ENCODE data around the gene DIP2B. TPM values are rescaled to one million over a fixed set of nuclear protein-coding genes. Genes with fewer than 3 reads are reported as not detected.
A peak's percentile ranks its signal among the peaks of the same experiment; 100 is the strongest.

The DIP2B gene
- total and polyA plus RNA-seq, 2 experiments from 2014 or later, result 5.6 to 17.9 TPM

- no peak for DNase-seq
- no peaks in the 10 kb centered on the region for H4K20me1 ChIP-seq (ENCODE audit: insufficient read depth)
- in situ Hi-C loops (cut with MboI), result no loop called here
Measured at GRCh38 chr12:50728841-50729240, 224.1 kb downstream of the DIP2B start.

GRCh38 chr12:50732591-50732990, 227.8 kb downstream of the DIP2B start:
- no peaks in the 10 kb centered on the region for H3K9me3 ChIP-seq (ENCODE audit: low read depth)
- peak overlapping the region; percentile 81 for H3K27ac ChIP-seq
- H2AFZ ChIP-seq, result peak overlapping the region; percentile 46; the same call in 1 of the 2 replicates
- no peaks in the 10 kb centered on the region for H3K27me3 ChIP-seq (replicated peaks; ENCODE audit: insufficient read depth)
- no peaks in the 10 kb centered on the region for H3K79me2 ChIP-seq (ENCODE audit: insufficient read depth)
- no peak overlapping the region for H3K4me3 ChIP-seq
- H3K9me2 ChIP-seq (ENCODE audit: insufficient read depth), result no peaks in the 10 kb centered on the region
- DNase-seq, result peak; percentile 97
- no peaks in the 10 kb centered on the region for H4K20me1 ChIP-seq (ENCODE audit: insufficient read depth)
- peak overlapping the region; percentile 30 for H3K4me2 ChIP-seq (ENCODE audit: unreplicated experiment)
- in situ Hi-C loops (cut with MboI), result no loop called here
- peaks cover 21% of the 10 kb centered on the region; the same call in 1 of the 2 replicates for H3F3A ChIP-seq (ENCODE audit: insufficient read depth)
- H3K36me3 ChIP-seq (ENCODE audit: low read depth), result 0 out of 2 replicates have a peak, but pooled peaks cover 11% of the 10 kb centered on the region
- peak overlapping the region; percentile 63 for H3K9ac ChIP-seq
- TF ChIP-seq EZH2phosphoT487 (IDR thresholded peaks at IDR 0.05; ENCODE audit: insufficient read depth, low read depth) (no peak), EZH2 (IDR thresholded peaks at IDR 0.05; ENCODE audit: insufficient read depth, poor library complexity, severe bottlenecking) (no peak)
- 12 to 13% methylated on average over 9 of the region's 9 CpGs for WGBS, 2 experiments (ENCODE audit: low coverage in 1 of 2, low lambda C conversion rate in 2 of 2, missing lambda C conversion rate in 2 of 2)
- H3K4me1 ChIP-seq (ENCODE audit: insufficient read depth), result peaks cover 11% of the 10 kb centered on the region

More at GRCh38 chr12:50728841-50729240, 224.1 kb downstream of the DIP2B start:
- no peaks in the 10 kb centered on the region for H3K9me3 ChIP-seq (ENCODE audit: low read depth)
- H3K27me3 ChIP-seq (replicated peaks; ENCODE audit: insufficient read depth), result no peaks in the 10 kb centered on the region
- no peaks in the 10 kb centered on the region for H3K79me2 ChIP-seq (ENCODE audit: insufficient read depth)
- no peak for TF ChIP-seq EZH2phosphoT487 (IDR thresholded peaks at IDR 0.05; ENCODE audit: insufficient read depth, low read depth)
- TF ChIP-seq EZH2 (IDR thresholded peaks at IDR 0.05; ENCODE audit: insufficient read depth, poor library complexity, severe bottlenecking), result no peak
- no peak overlapping the region for H3K4me2 ChIP-seq (ENCODE audit: unreplicated experiment)
- no peak overlapping the region for H2AFZ ChIP-seq
- peaks cover 11% of the 10 kb centered on the region for H3K4me1 ChIP-seq (ENCODE audit: insufficient read depth)
- 69 to 73% methylated on average over 4 of the region's 4 CpGs for WGBS, 2 experiments (ENCODE audit: low coverage in 1 of 2, low lambda C conversion rate in 2 of 2, missing lambda C conversion rate in 2 of 2)
- H3K4me3 ChIP-seq, result no peak overlapping the region
- no peaks in the 10 kb centered on the region for H3K9me2 ChIP-seq (ENCODE audit: insufficient read depth)
- H3K36me3 ChIP-seq (ENCODE audit: low read depth), result peaks cover 19% of the 10 kb centered on the region; the same call in 1 of the 2 replicates
- H3K9ac ChIP-seq, result no peak overlapping the region
- H3F3A ChIP-seq (ENCODE audit: insufficient read depth), result peaks cover 21% of the 10 kb centered on the region; the same call in 1 of the 2 replicates
- H3K27ac ChIP-seq, result no peak overlapping the region

DNA sequence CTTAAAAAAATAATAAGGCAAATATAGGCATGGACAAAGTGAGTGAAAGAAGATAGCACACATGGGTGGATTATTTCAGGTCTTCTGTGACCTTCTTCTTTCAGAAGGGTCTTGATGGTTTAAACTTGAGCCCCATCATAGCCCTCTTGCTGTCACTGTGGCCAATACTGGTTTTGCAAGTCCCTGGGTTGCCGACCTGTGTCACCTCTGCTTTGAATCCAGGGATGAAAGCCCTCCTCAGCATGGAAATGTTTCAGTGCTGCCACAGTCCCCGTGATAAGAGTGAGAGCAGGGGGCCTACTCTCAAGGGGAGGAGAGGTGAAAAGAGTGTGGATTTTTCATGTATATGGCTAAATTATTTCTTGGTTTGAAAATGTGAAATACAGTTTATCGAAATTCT, 228.9 kb downstream of the DIP2B start:
- in situ Hi-C loops (cut with MboI), result no loop called here
- H3K4me2 ChIP-seq (ENCODE audit: unreplicated experiment), result no peak overlapping the region
- H3K9ac ChIP-seq, result no peak overlapping the region
- H3K4me3 ChIP-seq, result no peak overlapping the region
- H3K79me2 ChIP-seq (ENCODE audit: insufficient read depth), result no peaks in the 10 kb centered on the region
- H3K9me2 ChIP-seq (ENCODE audit: insufficient read depth), result no peaks in the 10 kb centered on the region
- H3K27ac ChIP-seq, result no peak overlapping the region
- no peaks in the 10 kb centered on the region for H3K27me3 ChIP-seq (replicated peaks; ENCODE audit: insufficient read depth)
- H3K4me1 ChIP-seq (ENCODE audit: insufficient read depth), result peaks cover 11% of the 10 kb centered on the region
- no peaks in the 10 kb centered on the region for H4K20me1 ChIP-seq (ENCODE audit: insufficient read depth)
- TF ChIP-seq EZH2 (IDR thresholded peaks at IDR 0.05; ENCODE audit: insufficient read depth, poor library complexity, severe bottlenecking) (no peak), EZH2phosphoT487 (IDR thresholded peaks at IDR 0.05; ENCODE audit: insufficient read depth, low read depth) (no peak)
- no peak overlapping the region for H2AFZ ChIP-seq
- WGBS, 2 experiments (ENCODE audit: low coverage in 1 of 2, low lambda C conversion rate in 2 of 2, missing lambda C conversion rate in 2 of 2), result 83 to 92% methylated on average over 3 of the region's 3 CpGs
- 0 out of 2 replicates have a peak, but pooled peaks cover 10% of the 10 kb centered on the region for H3K36me3 ChIP-seq (ENCODE audit: low read depth)
- peaks cover 21% of the 10 kb centered on the region; the same call in 1 of the 2 replicates for H3F3A ChIP-seq (ENCODE audit: insufficient read depth)
- H3K9me3 ChIP-seq (ENCODE audit: low read depth), result no peaks in the 10 kb centered on the region
- no peak for DNase-seq

DNA sequence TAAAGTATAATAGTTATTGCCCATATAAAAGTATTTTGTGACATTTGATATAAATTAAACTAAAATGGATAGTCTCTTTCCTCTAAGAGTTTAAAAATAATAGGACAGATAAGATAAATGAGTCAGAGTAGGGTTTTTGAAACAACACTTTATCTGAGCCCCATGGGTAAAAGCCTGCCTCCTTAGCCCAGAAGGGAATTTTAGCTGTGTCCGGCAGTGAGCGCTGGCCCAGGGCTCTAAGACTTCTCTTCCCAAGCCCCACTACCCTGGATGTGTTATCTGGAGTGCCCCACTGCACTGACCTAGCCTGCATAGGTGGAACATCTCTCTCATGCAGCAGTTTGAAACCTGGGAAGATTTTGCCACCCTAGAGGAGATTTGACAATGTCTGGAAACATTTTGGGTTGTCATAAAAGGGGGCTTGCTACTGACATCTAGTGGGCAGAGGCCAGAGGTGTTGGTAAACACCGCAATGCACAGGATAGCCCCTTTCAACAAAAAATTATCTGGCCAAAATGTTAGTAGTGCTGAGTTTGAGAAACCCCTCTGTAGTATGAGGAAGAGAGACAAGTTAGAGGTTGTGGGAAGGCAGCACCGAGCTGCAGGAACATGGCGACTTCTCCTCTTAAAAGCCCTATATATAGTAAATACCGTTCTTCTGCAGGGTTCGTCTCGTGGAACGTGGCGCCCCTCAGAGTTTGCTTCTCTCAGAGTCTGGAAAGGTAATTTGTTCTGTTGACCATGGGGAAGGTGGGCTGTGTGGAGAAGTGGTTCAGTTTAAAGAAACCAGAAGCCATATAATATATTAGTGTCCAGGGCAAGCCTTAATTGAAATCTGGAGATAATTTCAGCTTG, 229.9 kb downstream of the DIP2B start:
- DNase-seq, result peak; percentile 56
- Histone ChIP-seq H3K36me3 (ENCODE audit: low read depth) (0 out of 2 replicates have a peak, but pooled peaks cover 1% of the 10 kb centered on the region), H4K20me1 (ENCODE audit: insufficient read depth) (no peaks in the 10 kb centered on the region), H3K9me2 (ENCODE audit: insufficient read depth) (no peaks in the 10 kb centered on the region), H3K4me3 (no peak overlapping the region), H2AFZ (no peak overlapping the region), H3K27ac (no peak overlapping the region), H3K9ac (no peak overlapping the region), H3K79me2 (ENCODE audit: insufficient read depth) (no peaks in the 10 kb centered on the region), H3K4me1 (ENCODE audit: insufficient read depth) (peaks cover 11% of the 10 kb centered on the region), H3K4me2 (ENCODE audit: unreplicated experiment) (no peak overlapping the region), H3K27me3 (replicated peaks; ENCODE audit: insufficient read depth) (no peaks in the 10 kb centered on the region), H3F3A (ENCODE audit: insufficient read depth) (peaks cover 21% of the 10 kb centered on the region), H3K9me3 (ENCODE audit: low read depth) (no peaks in the 10 kb centered on the region)
- TF ChIP-seq EZH2phosphoT487 (IDR thresholded peaks at IDR 0.05; ENCODE audit: insufficient read depth, low read depth) (no peak), EZH2 (IDR thresholded peaks at IDR 0.05; ENCODE audit: insufficient read depth, poor library complexity, severe bottlenecking) (no peak)
- in situ Hi-C loops (cut with MboI), result no loop called here
- 73 to 75% methylated on average over 10 of the region's 10 CpGs for WGBS, 2 experiments (ENCODE audit: low coverage in 1 of 2, low lambda C conversion rate in 2 of 2, missing lambda C conversion rate in 2 of 2)

Data from GM23248 (cell line).